IMR-90 (cell line): Measurements from ENCODE around the gene ANKRD13D. TPM values are rescaled to one million over a fixed set of nuclear protein-coding genes. Genes with fewer than 3 reads are reported as not detected.
A peak's percentile ranks its signal among the peaks of the same experiment; 100 is the strongest.

Experiments
- ATAC-seq: fragments of 200-7000 bp; cut with Tn5 transposase; 2 replicates; pipeline ENCODE4 v1.9.1; 2020; ENCODE audit warnings: low read depth, mild to moderate bottlenecking, moderate library complexity
- BruUV-seq: library from RNA; stranded (reverse); fragments of 400-500 nt; replicated peaks from 2 replicates; lab custom pipeline; 2021; lab: Mats Ljungman, UMichigan
- CTCF ChIA-PET: fragments of 300-600 bp; formaldehyde crosslinking; extraction: SDS; loops from one replicate; lab custom pipeline; 2021; ENCODE audit warnings: antibody characterized with exemption; lab: Yijun Ruan, JAX
- POLR2A ChIA-PET: fragments of 300-600 bp; sonication (Branson Sonifier 250); formaldehyde crosslinking; loops from one replicate; lab custom pipeline; 2022; ENCODE audit warnings: antibody characterized with exemption; ENCODE audit not compliant: unreplicated experiment; lab: Charles Lee
- DNase-seq: peaks from one replicate; pipeline ENCODE4 v3.0.0; 2013
- H2AFZ ChIP-seq: replicated peaks from 2 replicates; pipeline ENCODE3; 2013; ENCODE audit warnings: low read length, mild to moderate bottlenecking; ENCODE audit not compliant: poor library complexity
- H2AK5ac ChIP-seq: 2 replicates; pipeline ENCODE4 v1.6.1; 2013; ENCODE audit warnings: low read depth, low read length, inconsistent platforms
- H2AK9ac ChIP-seq: replicated peaks from 2 replicates; pipeline ENCODE3; 2013; ENCODE audit warnings: mild to moderate bottlenecking, low read depth, low read length, moderate library complexity; ENCODE audit not compliant: poor library complexity
- H2BK120ac ChIP-seq: 2 replicates; pipeline ENCODE4 v1.6.1; 2013; ENCODE audit warnings: low read depth, low read length, inconsistent platforms
- H2BK15ac ChIP-seq: 3 replicates; pipeline ENCODE4 v1.6.1; 2013; ENCODE audit warnings: low read depth, low read length, inconsistent platforms
- H2BK20ac ChIP-seq: 2 replicates; pipeline ENCODE4 v1.6.1; 2013; ENCODE audit warnings: low read depth, mild to moderate bottlenecking, inconsistent platforms, low read length, moderate library complexity
- H2BK5ac ChIP-seq: 2 replicates; pipeline ENCODE4 v1.6.1; 2013; ENCODE audit warnings: mild to moderate bottlenecking, low read depth, low read length, inconsistent platforms; ENCODE audit not compliant: poor library complexity, severe bottlenecking
- H3K14ac ChIP-seq: replicated peaks from 2 replicates; pipeline ENCODE4 v1.6.1; 2013; ENCODE audit warnings: low read depth, low read length, inconsistent platforms
- H3K18ac ChIP-seq: 2 replicates; pipeline ENCODE4 v1.6.1; 2013; ENCODE audit warnings: low read depth, low read length, control low read depth
- H3K23ac ChIP-seq: 2 replicates; pipeline ENCODE4 v1.6.1; 2013; ENCODE audit warnings: low read depth, low read length, inconsistent platforms
- H3K27ac ChIP-seq: 2 replicates; pipeline ENCODE4 v1.5.1; 2013; ENCODE audit warnings: mild to moderate bottlenecking, control low read depth, low read length; ENCODE audit not compliant: insufficient read depth
- H3K27me3 ChIP-seq: 2 replicates; pipeline ENCODE4 v1.6.1; 2013; ENCODE audit warnings: low read length; ENCODE audit not compliant: control insufficient read depth, insufficient read depth
- H3K36me3 ChIP-seq: 2 replicates; pipeline ENCODE4 v1.6.1; 2013; ENCODE audit warnings: low read length, mixed read lengths; ENCODE audit not compliant: control insufficient read depth, insufficient read depth
- H3K4ac ChIP-seq: 2 replicates; pipeline ENCODE4 v1.6.1; 2013; ENCODE audit warnings: low read depth, low read length, inconsistent platforms
- H3K4me1 ChIP-seq: 2 replicates; pipeline ENCODE4 v1.6.1; 2013; ENCODE audit warnings: low read length, mixed read lengths; ENCODE audit not compliant: control insufficient read depth, insufficient read depth
- H3K4me2 ChIP-seq: 2 replicates; pipeline ENCODE4 v1.6.1; 2013; ENCODE audit warnings: low read depth, mild to moderate bottlenecking, control low read depth, low read length, moderate library complexity
- H3K4me3 ChIP-seq: 2 replicates; pipeline ENCODE4 v1.5.1; 2013; ENCODE audit warnings: low read depth, mild to moderate bottlenecking, control low read depth, low read length, moderate library complexity; ENCODE audit not compliant: insufficient read depth
- H3K56ac ChIP-seq: 2 replicates; pipeline ENCODE4 v1.6.1; 2013; ENCODE audit warnings: low read length, inconsistent platforms; ENCODE audit not compliant: insufficient read depth; ENCODE audit errors: extremely low read depth
- H3K79me1 ChIP-seq, 2 experiments: 2 replicates each; pipeline ENCODE4 v1.6.1; 2013; ENCODE audit warnings: low read length in 2 of 2, inconsistent platforms in 1 of 2, low read depth in 1 of 2
- H3K9ac ChIP-seq: 2 replicates; pipeline ENCODE4 v1.6.1; 2013; ENCODE audit warnings: low read depth, low read length, control low read depth
- H3K9me1 ChIP-seq: 2 replicates; pipeline ENCODE4 v1.6.1; 2013; ENCODE audit warnings: low read length, inconsistent platforms; ENCODE audit not compliant: insufficient read depth
- H3K9me3 ChIP-seq: 2 replicates; pipeline ENCODE4 v1.6.1; 2013; ENCODE audit warnings: low read length; ENCODE audit not compliant: control insufficient read depth, insufficient read depth
- H4K20me1 ChIP-seq: 2 replicates; pipeline ENCODE4 v1.6.1; 2013; ENCODE audit warnings: low read length, inconsistent platforms; ENCODE audit not compliant: insufficient read depth
- H4K5ac ChIP-seq: 2 replicates; pipeline ENCODE4 v1.6.1; 2013; ENCODE audit warnings: mild to moderate bottlenecking, low read depth, low read length, control low read depth
- H4K8ac ChIP-seq, 2 experiments: 2 replicates each; pipeline ENCODE4 v1.6.1; 2013; ENCODE audit warnings: low read depth in 2 of 2, low read length in 2 of 2, control low read depth in 1 of 2, inconsistent platforms in 1 of 2
- H4K91ac ChIP-seq: 2 replicates; pipeline ENCODE4 v1.6.1; 2013; ENCODE audit warnings: low read depth, low read length, inconsistent platforms; ENCODE audit not compliant: insufficient read depth
- BHLHE40 ChIP-seq: fragments of 150-350 bp; IDR thresholded peaks from 2 replicates; pipeline ENCODE4 v1.6.1; 2016; ENCODE audit warnings: mild to moderate bottlenecking, low read depth, low read length
- CHD1 ChIP-seq: IDR thresholded peaks from 2 replicates; pipeline ENCODE4 v1.6.1; 2012; ENCODE audit warnings: low read depth, low read length, improper control_type of control experiment
- CTCF ChIP-seq: conservative IDR thresholded peaks from 2 replicates; pipeline ENCODE4 v1.5.1; 2012; ENCODE audit warnings: mild to moderate bottlenecking, low read depth, low read length, improper control_type of control experiment
- ELK1 ChIP-seq: fragments of 150-350 bp; IDR thresholded peaks from 2 replicates; pipeline ENCODE4 v1.6.1; 2016; ENCODE audit warnings: low read depth, mild to moderate bottlenecking, low read length, moderate library complexity, borderline replicate concordance
- FOS ChIP-seq: fragments of 150-350 bp; IDR thresholded peaks from 2 replicates; pipeline ENCODE4 v1.6.1; 2016; ENCODE audit warnings: low read depth, low read length
- MAFK ChIP-seq: IDR thresholded peaks from 2 replicates; pipeline ENCODE4 v1.6.1; 2012; ENCODE audit warnings: low read depth, low read length, improper control_type of control experiment
- MAZ ChIP-seq: IDR thresholded peaks from 2 replicates; pipeline ENCODE4 v1.6.1; 2012; ENCODE audit warnings: low read depth, mild to moderate bottlenecking, low read length, improper control_type of control experiment, moderate library complexity, borderline replicate concordance
- MXI1 ChIP-seq: IDR thresholded peaks from 2 replicates; pipeline ENCODE4 v1.6.1; 2012; ENCODE audit warnings: low read depth, mild to moderate bottlenecking, low read length, moderate library complexity, borderline replicate concordance
- POLR2A ChIP-seq: IDR thresholded peaks from 2 replicates; pipeline ENCODE4 v1.6.1; 2012; ENCODE audit warnings: mild to moderate bottlenecking, low read depth, low read length
- RAD21 ChIP-seq: IDR thresholded peaks from 2 replicates; pipeline ENCODE4 v1.6.1; 2012; ENCODE audit warnings: low read length, improper control_type of control experiment
- RCOR1 ChIP-seq: IDR thresholded peaks from 2 replicates; pipeline ENCODE4 v1.6.1; 2012; ENCODE audit warnings: mild to moderate bottlenecking, low read length, improper control_type of control experiment; ENCODE audit not compliant: insufficient replicate concordance
- RFX5 ChIP-seq: IDR thresholded peaks from 2 replicates; pipeline ENCODE4 v1.8.0; 2012; ENCODE audit warnings: low read depth, mild to moderate bottlenecking, low read length, moderate library complexity
- SMC3 ChIP-seq: fragments of 150-350 bp; IDR thresholded peaks from 2 replicates; pipeline ENCODE4 v1.6.1; 2016; ENCODE audit warnings: low read depth, mild to moderate bottlenecking, antibody characterized with exemption, low read length, moderate library complexity
- WGBS, 2 experiments: methylation state at CpG; one replicate each; pipeline versions ENCODE4 v1.1.5 to v1.1.7; 2013; ENCODE audit warnings: missing lambda C conversion rate in 2 of 2; ENCODE audit not compliant: insufficient read length in 1 of 2; ENCODE audit errors: extremely low coverage in 2 of 2; 5-methylcytosine and 5-hydroxymethylcytosine counted together
- dilution Hi-C: fragments of 300-500 bp; cut with HindIII; formaldehyde crosslinking; loops from one replicate; pipeline ENCODE4 v1.14.3; 2018; ENCODE audit warnings: low sequenced_read_pairs; ENCODE audit not compliant: unreplicated experiment
- in situ Hi-C: fragments of 300-500 bp; cut with MboI; formaldehyde crosslinking; loops from 3 replicates; pipeline ENCODE4 v1.14.3; 2019; ENCODE audit warnings: low sequenced_read_pairs, inconsistent platforms, mixed read lengths
- intact Hi-C: fragments of 100-400 bp; cut with micrococcal nuclease; formaldehyde crosslinking; loops from 2 replicates; pipeline ENCODE4 v1.10.0; 2022
- polyA plus RNA-seq, 3 experiments: library from polyadenylated mRNA; depleted of rRNA; stranded (reverse); fragments of >200 nt; gene quantifications; 2 replicates each; pipeline ENCODE4 v1.2.3, GENCODE V29; 2012; ENCODE audit warnings: low replicate concordance in 1 of 3
- total RNA-seq: library from RNA; depleted of rRNA; stranded (reverse); fragments of >200 nt; gene quantifications from 2 replicates; pipeline ENCODE4 v1.2.3, GENCODE V29; 2012
- TF ChIP-seq, protein P1 (sequence below): fragments of 150-350 bp; IDR thresholded peaks from 2 replicates; pipeline ENCODE4 v1.6.1; 2017; ENCODE audit warnings: mild to moderate bottlenecking, antibody characterized with exemption, low read length, low read depth

The ANKRD13D gene
- total and polyA plus RNA-seq, 2 of the 4 experiments (the other 2 are of a cell fraction): 7.3 to 38.4 TPM

DNA sequence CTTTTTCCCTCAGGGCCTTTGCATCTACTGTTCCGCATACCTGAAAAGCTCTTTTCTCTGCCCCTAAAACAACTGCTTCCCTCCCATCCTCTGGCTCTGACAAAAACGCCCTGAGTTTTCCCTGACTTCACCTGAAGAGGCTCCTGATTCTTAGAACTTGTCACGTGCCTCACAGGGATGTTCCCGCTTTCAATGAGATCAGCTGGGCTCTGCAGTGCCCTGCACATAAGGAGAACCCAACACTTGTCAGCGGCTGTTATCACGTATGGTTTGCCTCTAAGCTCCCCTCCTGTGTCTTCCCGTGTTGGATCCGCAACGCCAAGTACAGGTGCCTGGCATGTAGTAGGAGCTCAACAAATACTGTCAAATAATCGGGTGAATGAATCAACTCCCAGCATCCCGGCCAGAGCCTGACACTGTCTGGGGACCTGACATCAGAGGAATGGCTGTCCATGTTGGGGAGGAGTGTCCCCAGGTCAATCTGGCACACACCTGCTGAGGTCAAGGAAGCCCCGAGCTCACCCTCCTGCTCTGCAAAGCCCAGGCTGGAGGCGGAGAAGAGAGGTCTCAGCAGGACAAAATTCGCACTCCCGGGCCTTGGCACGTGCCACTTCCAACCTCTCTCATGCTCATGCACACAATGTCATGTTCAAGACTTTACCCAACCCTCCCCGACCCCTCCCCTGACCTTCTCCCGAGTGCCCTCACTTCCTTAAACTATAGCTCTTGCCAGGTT lies 27.0 kb upstream of the ANKRD13D start:
- Histone ChIP-seq H2AK5ac (peak overlapping the region; percentile 33; the same call in 1 of the 2 replicates), H4K91ac (no peak overlapping the region), H4K5ac (no peak overlapping the region), H3K9me3 (no peaks in the 10 kb centered on the region), H3K4me3 (no peak overlapping the region), H2BK20ac (no peak overlapping the region), H3K9ac (no peak overlapping the region), H3K56ac (no peak overlapping the region), H4K20me1 (peaks cover under 1% of the 10 kb centered on the region; the same call in 1 of the 2 replicates), H2BK5ac (no peak overlapping the region), H4K8ac (peak overlapping the region; percentile 41 to 92; a peak in 2 of 4 replicates), H2BK15ac (no peak overlapping the region), H3K4me1 (peaks cover 10% of the 10 kb centered on the region), H3K27ac (no peak overlapping the region), H3K4ac (no peak overlapping the region), H3K23ac (no peak overlapping the region), H3K4me2 (no peak overlapping the region), H3K14ac (no peak overlapping the region), H3K79me1 (peaks cover 0 to 14% of the 10 kb centered on the region in 2 experiments; a peak in 3 of 4 replicates), H3K27me3 (no peaks in the 10 kb centered on the region), H2AK9ac (peak overlapping the region; percentile 17), H3K18ac (no peak overlapping the region), H3K36me3 (peaks cover 2% of the 10 kb centered on the region; the same call in 1 of the 2 replicates), H2BK120ac (no peak overlapping the region), H3K9me1 (peaks cover 14% of the 10 kb centered on the region; the same call in 1 of the 2 replicates), H2AFZ (peak overlapping the region; percentile 96)
- 58% methylated on average over 10 of the region's 18 CpGs; no CpG with 5 or more reads in 1 of the 2 experiments for WGBS, 2 experiments
- in situ Hi-C loops: loop anchor here (5.0 kb wide), 2 partner anchors 55 to 120 kb away; no protein-coding TSS in a partner anchor
- intact Hi-C loops: loop anchor here (1.0 to 2.0 kb wide), 3 partner anchors 27 to 121 kb away; partner anchors contain the start of gene ANKRD13D
- ChIA-PET POLR2A (interaction anchor here (1.0 kb wide), 1 partner anchor 55 kb away, joined by 7 read pairs; no protein-coding TSS in a partner anchor), CTCF (interaction anchor here (0.9 to 2.2 kb wide), 3 partner anchors 55 to 121 kb away, joined by 4 to 13 read pairs (median 4); no protein-coding TSS in a partner anchor)
- dilution Hi-C loops: no loop called here
- BruUV-seq: no TSS peak
- ATAC-seq (no peak), DNase-seq (no peak)
- TF ChIP-seq RCOR1 (no peak), FOS (no peak), RFX5 (no peak), MXI1 (no peak), CTCF (no peak), ELK1 (no peak), RAD21 (no peak), CHD1 (no peak), POLR2A (no peak), BHLHE40 (no peak), MAFK (no peak), SMC3 (no peak), MAZ (no peak)
- TF ChIP-seq, protein P1, sequence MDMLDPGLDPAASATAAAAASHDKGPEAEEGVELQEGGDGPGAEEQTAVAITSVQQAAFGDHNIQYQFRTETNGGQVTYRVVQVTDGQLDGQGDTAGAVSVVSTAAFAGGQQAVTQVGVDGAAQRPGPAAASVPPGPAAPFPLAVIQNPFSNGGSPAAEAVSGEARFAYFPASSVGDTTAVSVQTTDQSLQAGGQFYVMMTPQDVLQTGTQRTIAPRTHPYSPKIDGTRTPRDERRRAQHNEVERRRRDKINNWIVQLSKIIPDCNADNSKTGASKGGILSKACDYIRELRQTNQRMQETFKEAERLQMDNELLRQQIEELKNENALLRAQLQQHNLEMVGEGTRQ: no peak
